MM.1S (cell line): ENCODE measurements around the gene CADPS.

Source experiments
- DNase-seq: peaks from one replicate; pipeline ENCODE4 v3.0.0-alpha.2; 2015
- H2AFZ ChIP-seq: fragments of 300-600 bp; sonication (generic); 2 replicates; pipeline ENCODE4 v1.6.0; 2016; ENCODE audit warnings: antibody characterized with exemption, low read length
- H3F3A ChIP-seq: fragments of 300-600 bp; sonication (generic); 2 replicates; pipeline ENCODE4 v1.6.1; 2016; ENCODE audit warnings: mild to moderate bottlenecking, antibody characterized with exemption, low read length, moderate library complexity, mixed read lengths; ENCODE audit not compliant: insufficient read depth
- H3K27ac ChIP-seq: fragments of 300-600 bp; sonication (generic); 2 replicates; pipeline ENCODE4 v1.5.1; 2016; ENCODE audit warnings: mild to moderate bottlenecking, low read length
- H3K27me3 ChIP-seq: fragments of 300-600 bp; sonication (generic); replicated peaks from 2 replicates; pipeline ENCODE4 v1.6.0; 2016; ENCODE audit warnings: low read length; ENCODE audit not compliant: insufficient read depth
- H3K36me3 ChIP-seq: fragments of 300-600 bp; sonication (generic); replicated peaks from 2 replicates; pipeline ENCODE4 v1.6.1; 2016; ENCODE audit warnings: mild to moderate bottlenecking, low read length, mixed read lengths; ENCODE audit not compliant: insufficient read depth
- H3K4me1 ChIP-seq: fragments of 300-600 bp; sonication (generic); 2 replicates; pipeline ENCODE4 v1.6.1; 2016; ENCODE audit warnings: low read length, mixed read lengths
- H3K4me2 ChIP-seq: fragments of 300-600 bp; sonication (generic); 2 replicates; pipeline ENCODE4 v1.6.0; 2016; ENCODE audit warnings: low read depth, low read length
- H3K4me3 ChIP-seq: fragments of 300-600 bp; sonication (generic); 2 replicates; pipeline ENCODE4 v1.5.1; 2016; ENCODE audit warnings: low read length, mixed read lengths
- H3K79me2 ChIP-seq: fragments of 300-600 bp; sonication (generic); 2 replicates; pipeline ENCODE4 v1.6.1; 2016; ENCODE audit warnings: mixed run types, low read length, mixed read lengths
- H3K9ac ChIP-seq: fragments of 300-600 bp; sonication (generic); 2 replicates; pipeline ENCODE4 v1.6.1; 2016; ENCODE audit warnings: low read length, mixed read lengths
- H3K9me2 ChIP-seq: fragments of 300-600 bp; sonication (generic); replicated peaks from 2 replicates; pipeline ENCODE4 v1.6.1; 2016; ENCODE audit warnings: mild to moderate bottlenecking, low read length, mixed read lengths; ENCODE audit not compliant: insufficient read depth
- H3K9me3 ChIP-seq: fragments of 300-600 bp; sonication (generic); replicated peaks from 2 replicates; pipeline ENCODE4 v1.6.1; 2016; ENCODE audit warnings: mild to moderate bottlenecking, low read length, mixed read lengths; ENCODE audit not compliant: insufficient read depth
- H4K20me1 ChIP-seq: fragments of 300-600 bp; sonication (generic); 2 replicates; pipeline ENCODE4 v1.6.1; 2016; ENCODE audit warnings: mild to moderate bottlenecking, low read length, moderate library complexity, mixed read lengths; ENCODE audit not compliant: insufficient read depth
- CTCF ChIP-seq: fragments of 300-600 bp; sonication (generic); IDR thresholded peaks from 2 replicates; pipeline ENCODE4 v1.5.1; 2016; ENCODE audit warnings: antibody characterized with exemption, low read length, mixed read lengths
- EZH2 ChIP-seq: fragments of 300-600 bp; sonication (generic); optimal IDR thresholded peaks from 2 replicates; pipeline ENCODE3; 2017; ENCODE audit warnings: low read depth, mild to moderate bottlenecking, antibody characterized with exemption, low read length, mixed read lengths
- EZH2phosphoT487 ChIP-seq: fragments of 300-600 bp; sonication (generic); IDR thresholded peaks from 2 replicates; pipeline ENCODE4 v1.6.1; 2018; ENCODE audit warnings: antibody characterized with exemption, low read length

The CADPS gene

GRCh38 chr3:62379321-62379798, 495.9 kb downstream of the CADPS start:
- TF ChIP-seq CTCF (no peak), EZH2 (no peak), EZH2phosphoT487 (no peak)
- Histone ChIP-seq H3K36me3 (no peaks in the 10 kb centered on the region), H3K27me3 (no peaks in the 10 kb centered on the region), H3K9ac (no peak overlapping the region), H3K79me2 (no peaks in the 10 kb centered on the region), H3F3A (no peaks in the 10 kb centered on the region), H3K27ac (no peak overlapping the region), H3K9me3 (no peaks in the 10 kb centered on the region), H3K4me3 (no peak overlapping the region), H3K4me2 (no peak overlapping the region), H4K20me1 (no peaks in the 10 kb centered on the region), H2AFZ (no peak overlapping the region), H3K4me1 (no peaks in the 10 kb centered on the region), H3K9me2 (no peaks in the 10 kb centered on the region)
- no peak for DNase-seq

GRCh38 chr3:62378921-62379320, 496.3 kb downstream of the CADPS start:
- Histone ChIP-seq H3K4me2 (no peak overlapping the region), H3K9me2 (no peaks in the 10 kb centered on the region), H3K27me3 (0 out of 2 replicates have a peak, but pooled peaks cover 1% of the 10 kb centered on the region), H3K9ac (no peak overlapping the region), H3K79me2 (no peaks in the 10 kb centered on the region), H3K27ac (no peak overlapping the region), H3K9me3 (no peaks in the 10 kb centered on the region), H3K36me3 (no peaks in the 10 kb centered on the region), H3K4me3 (no peak overlapping the region), H3K4me1 (no peaks in the 10 kb centered on the region), H3F3A (no peaks in the 10 kb centered on the region), H4K20me1 (no peaks in the 10 kb centered on the region), H2AFZ (no peak overlapping the region)
- TF ChIP-seq CTCF (no peak), EZH2phosphoT487 (no peak), EZH2 (no peak)
- DNase-seq: no peak

- 0 out of 2 replicates have a peak, but pooled peaks cover 4% of the 10 kb centered on the region for H3K27me3 ChIP-seq
- no peak for DNase-seq
These were observed 496.9 kb downstream of the CADPS start for GRCh38 chr3:62378311-62378789.

More at GRCh38 chr3:62378311-62378789, 496.9 kb downstream of the CADPS start:
- Histone ChIP-seq H3K9me2 (no peaks in the 10 kb centered on the region), H3K4me3 (no peak overlapping the region), H3F3A (no peaks in the 10 kb centered on the region), H3K27ac (no peak overlapping the region), H3K9me3 (no peaks in the 10 kb centered on the region), H3K4me2 (no peak overlapping the region), H4K20me1 (no peaks in the 10 kb centered on the region), H3K4me1 (no peaks in the 10 kb centered on the region), H2AFZ (no peak overlapping the region), H3K36me3 (no peaks in the 10 kb centered on the region), H3K79me2 (no peaks in the 10 kb centered on the region), H3K9ac (no peak overlapping the region)
- no peak for TF ChIP-seq EZH2
- TF ChIP-seq EZH2phosphoT487: no peak
- TF ChIP-seq CTCF: no peak
